PFSK-1 (cell line): ENCODE data around the gene CALHM3.

Experiments
- POLR2AphosphoS5 ChIP-seq: IDR thresholded peaks from 2 replicates; pipeline ENCODE4 v1.6.1; 2012; ENCODE audit warnings: low read depth, mild to moderate bottlenecking, control low read depth, low read length, moderate library complexity
- REST ChIP-seq, 2 experiments: IDR thresholded peaks; 2 replicates each; pipeline versions ENCODE4 v1.6.1 to v1.8.0; 2011 to 2012; ENCODE audit warnings: low read depth in 2 of 2, low read length in 2 of 2, control low read depth in 1 of 2, inconsistent platforms in 1 of 2, mild to moderate bottlenecking in 1 of 2, moderate library complexity in 1 of 2; ENCODE audit not compliant: insufficient read depth in 1 of 2

GRCh38 chr10:103495321-103495720 lies 16.3 kb upstream of the CALHM3 start:
- TF ChIP-seq REST (IDR thresholded peaks at IDR 0.05; ENCODE audit: insufficient read depth in 1 of 2, low read depth in 2 of 2, low read length in 2 of 2) = no peak
- TF ChIP-seq POLR2AphosphoS5 = no peak
